Measurements from ENCODE around the gene RPS27. TPM values are rescaled to one million over a fixed set of nuclear protein-coding genes. Genes with fewer than 3 reads are reported as not detected.

The RPS27 gene
- total RNA-seq, 1 donor from 2014 or later: 1,149 TPM

DNA sequence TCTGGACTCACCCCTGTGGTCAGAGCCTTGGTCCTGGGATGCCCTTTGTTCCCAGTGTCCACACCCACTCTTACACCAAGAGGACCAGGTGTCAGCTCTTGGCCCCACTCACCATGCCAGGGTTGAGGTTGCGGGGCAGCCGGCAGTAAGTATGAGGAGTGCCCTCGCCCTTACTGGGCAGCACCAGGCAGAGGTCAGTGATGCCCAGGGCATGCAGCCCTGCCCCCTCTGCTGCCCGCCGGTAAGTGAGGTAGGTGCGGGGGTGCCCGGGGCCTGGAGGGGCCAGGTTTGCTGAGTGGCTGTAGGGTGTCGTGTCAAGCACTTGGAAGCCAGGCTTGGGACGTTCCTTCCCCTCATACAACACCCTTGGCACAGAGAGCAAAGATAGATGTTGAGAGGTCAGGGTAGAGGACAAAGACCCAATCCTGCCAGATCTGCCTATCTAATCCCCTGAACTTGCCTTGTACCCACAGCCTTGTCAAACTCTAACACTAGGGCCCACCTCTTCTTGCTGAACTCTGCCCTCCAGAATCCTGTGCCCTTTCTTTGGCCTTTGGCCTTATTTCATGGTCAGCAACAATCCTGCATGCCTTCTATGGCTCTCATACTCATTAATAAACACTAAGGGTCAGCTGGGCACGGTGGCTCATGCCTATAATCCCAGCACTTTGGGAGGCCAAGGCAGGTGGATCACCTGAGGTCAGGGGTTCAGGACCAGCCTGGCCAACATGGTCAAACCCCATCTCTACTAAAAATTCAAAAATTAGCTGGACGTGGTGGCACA, 47.6 kb upstream of the RPS27 start:
- TF ChIP-seq, protein P1, sequence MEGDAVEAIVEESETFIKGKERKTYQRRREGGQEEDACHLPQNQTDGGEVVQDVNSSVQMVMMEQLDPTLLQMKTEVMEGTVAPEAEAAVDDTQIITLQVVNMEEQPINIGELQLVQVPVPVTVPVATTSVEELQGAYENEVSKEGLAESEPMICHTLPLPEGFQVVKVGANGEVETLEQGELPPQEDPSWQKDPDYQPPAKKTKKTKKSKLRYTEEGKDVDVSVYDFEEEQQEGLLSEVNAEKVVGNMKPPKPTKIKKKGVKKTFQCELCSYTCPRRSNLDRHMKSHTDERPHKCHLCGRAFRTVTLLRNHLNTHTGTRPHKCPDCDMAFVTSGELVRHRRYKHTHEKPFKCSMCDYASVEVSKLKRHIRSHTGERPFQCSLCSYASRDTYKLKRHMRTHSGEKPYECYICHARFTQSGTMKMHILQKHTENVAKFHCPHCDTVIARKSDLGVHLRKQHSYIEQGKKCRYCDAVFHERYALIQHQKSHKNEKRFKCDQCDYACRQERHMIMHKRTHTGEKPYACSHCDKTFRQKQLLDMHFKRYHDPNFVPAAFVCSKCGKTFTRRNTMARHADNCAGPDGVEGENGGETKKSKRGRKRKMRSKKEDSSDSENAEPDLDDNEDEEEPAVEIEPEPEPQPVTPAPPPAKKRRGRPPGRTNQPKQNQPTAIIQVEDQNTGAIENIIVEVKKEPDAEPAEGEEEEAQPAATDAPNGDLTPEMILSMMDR (IDR thresholded peaks at IDR 0.05; ENCODE audit: insufficient read depth, low read depth, low read length): no peak
- TF ChIP-seq EZH2 (IDR thresholded peaks at IDR 0.05; ENCODE audit: insufficient read depth, low read length): no peak
- no peak overlapping the region for H3K27ac ChIP-seq (ENCODE audit: low read depth, low read length)
- DNase-seq (ENCODE audit: low read depth) (no peak), FAIRE-seq (no peak)
- no peak overlapping the region for H2AFZ ChIP-seq (ENCODE audit: low read depth, low read length)
- peaks cover 5% of the 10 kb centered on the region for H3K36me3 ChIP-seq (ENCODE audit: insufficient read depth, low read length)
- no peak overlapping the region for H3K4me3 ChIP-seq (ENCODE audit: insufficient read depth, low read depth, low read length)
- H3K4me1 Mint-ChIP-seq (ENCODE audit: low read depth, unreplicated experiment): peaks cover 6% of the 10 kb centered on the region
- no peak overlapping the region for H3K4me3 Mint-ChIP-seq (ENCODE audit: unreplicated experiment)
- no peak overlapping the region for H3K27ac Mint-ChIP-seq (ENCODE audit: unreplicated experiment)
- peaks cover 26% of the 10 kb centered on the region for H3K79me2 ChIP-seq (ENCODE audit: insufficient read depth, low read length)
- H3K27me3 ChIP-seq (ENCODE audit: insufficient read depth, low read length): no peaks in the 10 kb centered on the region
- H3K27me3 Mint-ChIP-seq (ENCODE audit: low read depth, unreplicated experiment): no peaks in the 10 kb centered on the region
- peaks cover 9% of the 10 kb centered on the region for H3K4me1 ChIP-seq (ENCODE audit: insufficient read depth, low read length)
- no peak overlapping the region for H3K9ac ChIP-seq (ENCODE audit: low read length)
- H3K9me3 ChIP-seq (ENCODE audit: insufficient read depth, low read depth, low read length): no peaks in the 10 kb centered on the region
- no peak overlapping the region for H3K4me2 ChIP-seq (ENCODE audit: low read length)
- H4K20me1 ChIP-seq (ENCODE audit: insufficient read depth, low read length): no peaks in the 10 kb centered on the region
- H3K36me3 Mint-ChIP-seq (ENCODE audit: low read depth, unreplicated experiment): peaks cover 14% of the 10 kb centered on the region
- H3K9me3 Mint-ChIP-seq (ENCODE audit: unreplicated experiment): no peaks in the 10 kb centered on the region

DNA sequence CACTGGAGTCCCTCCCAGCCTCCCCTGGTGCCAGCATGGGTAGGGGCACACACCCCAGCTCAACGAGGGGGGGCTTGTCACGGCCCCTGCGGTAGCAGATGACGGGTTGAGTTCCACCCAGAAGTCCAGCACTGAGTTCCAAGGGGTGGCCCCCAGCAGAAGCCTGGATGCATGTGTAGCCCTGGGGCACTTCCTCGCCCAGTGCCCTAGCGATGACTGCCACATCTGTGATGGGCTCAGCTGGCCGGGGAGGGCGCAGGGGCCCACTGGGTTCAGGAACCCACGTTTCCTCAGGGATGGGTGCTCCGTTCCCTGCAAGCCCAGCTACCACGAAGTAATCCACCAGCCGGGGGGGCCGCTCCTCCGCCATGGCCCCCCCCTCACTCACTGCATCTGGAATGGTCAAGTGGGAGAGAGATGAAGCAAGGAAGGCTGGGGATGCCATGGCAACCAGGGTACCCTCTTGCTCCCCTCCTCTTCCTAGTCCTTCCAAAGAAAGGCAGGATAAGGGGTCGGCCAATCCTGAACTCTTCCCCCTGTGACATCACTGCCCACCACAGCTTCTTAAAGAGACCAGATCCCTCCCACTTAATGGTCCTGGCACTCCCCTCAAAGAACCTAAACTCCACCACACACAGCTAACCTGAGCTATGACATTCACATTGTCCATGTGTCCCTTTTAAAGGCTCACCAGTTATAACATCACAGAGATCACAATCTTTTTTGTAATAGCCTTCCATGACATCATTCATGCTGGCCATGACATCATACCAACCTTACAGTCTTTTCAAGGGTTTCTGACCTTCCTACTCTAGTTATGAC, 46.3 kb upstream of the RPS27 start:
- no peak for FAIRE-seq
- no peaks in the 10 kb centered on the region for H3K9me3 Mint-ChIP-seq (ENCODE audit: unreplicated experiment)
- Histone ChIP-seq H4K20me1 (ENCODE audit: insufficient read depth, low read length) (no peaks in the 10 kb centered on the region), H3K27ac (ENCODE audit: low read depth, low read length) (no peak overlapping the region), H3K27me3 (ENCODE audit: insufficient read depth, low read length) (no peaks in the 10 kb centered on the region), H2AFZ (ENCODE audit: low read depth, low read length) (no peak overlapping the region), H3K79me2 (ENCODE audit: insufficient read depth, low read length) (peaks cover 26% of the 10 kb centered on the region), H3K36me3 (ENCODE audit: insufficient read depth, low read length) (peaks cover 6% of the 10 kb centered on the region), H3K9ac (ENCODE audit: low read length) (peak overlapping the region; percentile 85), H3K4me1 (ENCODE audit: insufficient read depth, low read length) (peaks cover 9% of the 10 kb centered on the region), H3K9me3 (ENCODE audit: insufficient read depth, low read depth, low read length) (no peaks in the 10 kb centered on the region), H3K4me3 (ENCODE audit: insufficient read depth, low read depth, low read length) (no peak overlapping the region), H3K4me2 (ENCODE audit: low read length) (no peak overlapping the region)
- no peak for DNase-seq (ENCODE audit: low read depth)
- H3K27ac Mint-ChIP-seq (ENCODE audit: unreplicated experiment): peak overlapping the region; percentile 34
- peak overlapping the region; percentile 90 for H3K4me3 Mint-ChIP-seq (ENCODE audit: unreplicated experiment)
- TF ChIP-seq, protein P1 (IDR thresholded peaks at IDR 0.05; ENCODE audit: insufficient read depth, low read depth, low read length): no peak
- TF ChIP-seq EZH2 (IDR thresholded peaks at IDR 0.05; ENCODE audit: insufficient read depth, low read length): no peak
- H3K27me3 Mint-ChIP-seq (ENCODE audit: low read depth, unreplicated experiment): no peaks in the 10 kb centered on the region
- H3K36me3 Mint-ChIP-seq (ENCODE audit: low read depth, unreplicated experiment): peaks cover 13% of the 10 kb centered on the region
- H3K4me1 Mint-ChIP-seq (ENCODE audit: low read depth, unreplicated experiment): peaks cover 6% of the 10 kb centered on the region

Data from astrocyte (in vitro differentiated cells and primary cell).